Activated T-helper 2 cell treated with anti-CD3 and anti-CD28 coated beads, Interferon-gamma antibody, Interleukin-2, Interleukin-4, amounts not matched to agents 10 μg/mL and 5 μg/mL and 100 μg/mL, durations not matched to agents 14 hours and 24 hours and 36 hours (primary cell): ENCODE results near the gene TMEM171. TPM values are rescaled to one million over a fixed set of nuclear protein-coding genes. Genes with fewer than 3 reads are reported as not detected.

Source experiments
- DNase-seq: peaks from one replicate; pipeline ENCODE4 v3.0.0; 2021; ENCODE audit warnings: low spot score
- H3K27ac Mint-ChIP-seq: one replicate; pipeline ENCODE4 v1.8.0; 2021; ENCODE audit warnings: mixed read lengths
- H3K27me3 Mint-ChIP-seq: one replicate; pipeline ENCODE4 v1.8.0; 2021; ENCODE audit warnings: low read depth, mixed read lengths
- H3K36me3 Mint-ChIP-seq: one replicate; pipeline ENCODE4 v1.8.0; 2021; ENCODE audit warnings: low read depth, mixed read lengths
- H3K4me1 Mint-ChIP-seq: one replicate; pipeline ENCODE4 v1.8.0; 2021; ENCODE audit warnings: low read depth, mixed read lengths
- H3K4me3 Mint-ChIP-seq: one replicate; pipeline ENCODE4 v1.8.0; 2021; ENCODE audit warnings: low read depth, mild to moderate bottlenecking, moderate library complexity, mixed read lengths
- H3K9me3 Mint-ChIP-seq: one replicate; pipeline ENCODE4 v1.8.0; 2021; ENCODE audit warnings: mixed read lengths
- intact Hi-C: fragments of 100-400 bp; cut with micrococcal nuclease; formaldehyde crosslinking; loops from one replicate; pipeline ENCODE4 v1.15.1; 2023
- total RNA-seq: library from RNA; stranded (reverse); gene quantifications from 2 replicates; pipeline ENCODE4 v1.2.3, GENCODE V29; 2022

TMEM171 gene
- total RNA-seq, 1 donor from 2014 or later: not detected

GRCh38 chr5:73170522-73170921 lies 50.1 kb downstream of the TMEM171 start:
- H3K4me1 Mint-ChIP-seq: no peaks in the 10 kb centered on the region
- intact Hi-C loops: no loop called here
- H3K27me3 Mint-ChIP-seq: peaks cover 82% of the 10 kb centered on the region
- no peaks in the 10 kb centered on the region for H3K9me3 Mint-ChIP-seq
- H3K36me3 Mint-ChIP-seq: no peaks in the 10 kb centered on the region
- peak; percentile 12 for DNase-seq
- H3K27ac Mint-ChIP-seq: no peak overlapping the region
- H3K4me3 Mint-ChIP-seq: no peak overlapping the region

GRCh38 chr5:73171495-73171894 lies 51.1 kb downstream of the TMEM171 start:
- Mint-ChIP-seq H3K36me3 (no peaks in the 10 kb centered on the region), H3K27me3 (peaks cover 79% of the 10 kb centered on the region), H3K9me3 (no peaks in the 10 kb centered on the region), H3K4me3 (no peak overlapping the region), H3K4me1 (no peaks in the 10 kb centered on the region), H3K27ac (no peak overlapping the region)
- no peak for DNase-seq
- intact Hi-C loops: no loop called here

GRCh38 chr5:73172951-73173350 lies 52.6 kb downstream of the TMEM171 start, which contains the start of gene TMEM174:
TMEM174 (plus strand) TSS chr5:73173193; CDS start chr5:73173244, 51 bp downstream.
- intact Hi-C loops: no loop called here
- no peak for DNase-seq
- H3K27ac Mint-ChIP-seq: no peak within 1 kb of the TSS
- H3K27me3 Mint-ChIP-seq: peaks cover 71% of the 10 kb centered on the region
- no peaks in the 10 kb centered on the region for H3K4me1 Mint-ChIP-seq
- H3K36me3 Mint-ChIP-seq: no peaks in the 10 kb centered on the region
- H3K9me3 Mint-ChIP-seq: no peaks in the 10 kb centered on the region
- no peak within 1 kb of the TSS for H3K4me3 Mint-ChIP-seq

- Mint-ChIP-seq H3K27me3 (peaks cover 75% of the 10 kb centered on the region), H3K27ac (no peak overlapping the region), H3K4me3 (no peak overlapping the region), H3K36me3 (no peaks in the 10 kb centered on the region), H3K9me3 (no peaks in the 10 kb centered on the region), H3K4me1 (no peaks in the 10 kb centered on the region)
- intact Hi-C loops: no loop called here
- no peak for DNase-seq
These were observed 53.9 kb downstream of the TMEM171 start for GRCh38 chr5:73174100-73174815.

GRCh38 chr5:73176250-73176649 lies 55.9 kb downstream of the TMEM171 start:
- H3K36me3 Mint-ChIP-seq: no peaks in the 10 kb centered on the region
- intact Hi-C loops: no loop called here
- peaks cover 74% of the 10 kb centered on the region for H3K27me3 Mint-ChIP-seq
- no peak overlapping the region for H3K4me3 Mint-ChIP-seq
- no peaks in the 10 kb centered on the region for H3K9me3 Mint-ChIP-seq
- no peak for DNase-seq
- no peak overlapping the region for H3K27ac Mint-ChIP-seq
- H3K4me1 Mint-ChIP-seq: no peaks in the 10 kb centered on the region

- no peak overlapping the region for H3K4me3 Mint-ChIP-seq
- H3K9me3 Mint-ChIP-seq: no peaks in the 10 kb centered on the region
- no peak overlapping the region for H3K27ac Mint-ChIP-seq
- peaks cover 64% of the 10 kb centered on the region for H3K27me3 Mint-ChIP-seq
- intact Hi-C loops: no loop called here
- DNase-seq: no peak
- H3K36me3 Mint-ChIP-seq: no peaks in the 10 kb centered on the region
- H3K4me1 Mint-ChIP-seq: no peaks in the 10 kb centered on the region
These were observed 57.9 kb downstream of the TMEM171 start for GRCh38 chr5:73178265-73178664.

- intact Hi-C loops: no loop called here
- H3K27me3 Mint-ChIP-seq: peaks cover 54% of the 10 kb centered on the region
- H3K4me1 Mint-ChIP-seq: no peaks in the 10 kb centered on the region
- no peak overlapping the region for H3K4me3 Mint-ChIP-seq
- H3K27ac Mint-ChIP-seq: no peak overlapping the region
- DNase-seq: no peak
- peaks cover 4% of the 10 kb centered on the region for H3K9me3 Mint-ChIP-seq
- H3K36me3 Mint-ChIP-seq: no peaks in the 10 kb centered on the region
These were observed 59.4 kb downstream of the TMEM171 start for GRCh38 chr5:73179730-73180129.

GRCh38 chr5:73180566-73180965 lies 60.2 kb downstream of the TMEM171 start:
- intact Hi-C loops: no loop called here
- H3K9me3 Mint-ChIP-seq: peaks cover 4% of the 10 kb centered on the region
- no peak overlapping the region for H3K4me3 Mint-ChIP-seq
- no peak for DNase-seq
- no peaks in the 10 kb centered on the region for H3K4me1 Mint-ChIP-seq
- no peaks in the 10 kb centered on the region for H3K36me3 Mint-ChIP-seq
- peaks cover 52% of the 10 kb centered on the region for H3K27me3 Mint-ChIP-seq
- no peak overlapping the region for H3K27ac Mint-ChIP-seq

Other genes starting within 250 kb of the TMEM171 start
- 1.3 and 1.6 TPM in 2 replicates for gene FCHO2, start 164.5 kb upstream of the TMEM171 start, total RNA-seq
- gene TMEM174, start 52.6 kb downstream of the TMEM171 start, total RNA-seq: not detected in 2 replicates